SK-N-MC (cell line): Measurements from ENCODE around the gene CLDN19.

ENCODE experiments used
- EZH2 ChIP-seq: fragments of 200-600 bp; sonication (generic); IDR thresholded peaks from one replicate; pipeline ENCODE4 v1.6.1; 2017; ENCODE audit warnings: antibody characterized with exemption
- POLR2AphosphoS5 ChIP-seq: IDR thresholded peaks from 2 replicates; pipeline ENCODE4 v1.6.1; 2012; ENCODE audit warnings: mild to moderate bottlenecking, low read depth, low read length, borderline replicate concordance

DNA sequence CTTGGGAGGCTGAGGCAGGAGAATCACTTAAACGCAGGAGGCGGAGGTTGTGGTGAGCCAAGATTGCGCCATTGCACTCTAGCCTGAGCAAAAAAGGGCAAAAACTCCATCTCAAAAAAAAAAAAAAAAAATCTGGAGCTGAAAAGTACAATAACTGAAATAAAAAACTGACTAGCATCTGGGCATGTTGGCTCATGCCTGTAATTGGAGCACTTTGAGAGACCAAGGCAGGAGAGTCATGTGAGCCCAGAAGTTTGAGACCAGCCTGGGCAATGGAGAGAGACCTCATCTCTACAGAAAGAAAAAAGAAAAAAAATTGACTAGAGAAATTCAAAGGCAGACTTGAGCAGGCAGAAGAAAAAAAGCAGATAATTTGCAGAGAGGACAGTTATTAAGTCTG, 18.1 kb downstream of the CLDN19 start:
- TF ChIP-seq POLR2AphosphoS5 (no peak), EZH2 (no peak)
